Naive thymus-derived CD4-positive, alpha-beta T cell (primary cell): Measurements from ENCODE around the gene HEXIM2. TPM values are rescaled to one million over a fixed set of nuclear protein-coding genes. Genes with fewer than 3 reads are reported as not detected.

ENCODE experiments used
- ATAC-seq: fragments of 150-1000 bp; cut with Tn5 transposase; 2 replicates; pipeline ENCODE4 v1.10.0; 2021; ENCODE audit warnings: mild to moderate bottlenecking, moderate library complexity
- CTCF ChIA-PET: fragments of 350-600 bp; sonication (Branson Sonifier 250); formaldehyde crosslinking; loops from one replicate; lab custom pipeline; 2021; ENCODE audit warnings: antibody characterized with exemption; lab: Charles Lee
- POLR2A ChIA-PET: fragments of 350-600 bp; sonication (Branson Sonifier 250); formaldehyde crosslinking; loops from one replicate; lab custom pipeline; 2021; ENCODE audit warnings: antibody characterized with exemption, inconsistent platforms; lab: Charles Lee
- DNase-seq, 9 donors: peaks; one replicate each; pipeline versions ENCODE4 v3.0.0 to v3.0.0-alpha.2; 2020 to 2022; ENCODE audit warnings: mixed read lengths in 1 of 9
- H3K27ac ChIP-seq: one replicate; pipeline ENCODE4 v1.7.0; 2013; ENCODE audit warnings: mild to moderate bottlenecking, low read depth, low read length, moderate library complexity
- H3K27me3 ChIP-seq, 2 donors: one replicate each; pipeline ENCODE4 v1.7.0; 2013; ENCODE audit warnings: low read length in 2 of 2, mild to moderate bottlenecking in 2 of 2, moderate library complexity in 2 of 2; ENCODE audit not compliant: control insufficient read depth in 2 of 2, insufficient read depth in 2 of 2
- H3K36me3 ChIP-seq, 3 experiments: 1 replicate in 2 of 3; 2 replicates in 1 of 3; pipeline ENCODE4 v1.7.0; 2013; ENCODE audit warnings: low read length in 3 of 3, mild to moderate bottlenecking in 3 of 3, moderate library complexity in 1 of 3; ENCODE audit not compliant: insufficient read depth in 3 of 3, control insufficient read depth in 2 of 3
- H3K4me1 ChIP-seq, 2 donors: one replicate each; pipeline ENCODE4 v1.7.0; 2013; ENCODE audit warnings: low read length in 2 of 2, mild to moderate bottlenecking in 2 of 2, moderate library complexity in 1 of 2; ENCODE audit not compliant: control insufficient read depth in 2 of 2, insufficient read depth in 2 of 2
- H3K4me3 ChIP-seq: 2 replicates; pipeline ENCODE4 v1.7.0; 2013; ENCODE audit warnings: mild to moderate bottlenecking, low read length
- H3K9me3 ChIP-seq, 3 experiments: 1 replicate in 2 of 3; 2 replicates in 1 of 3; pipeline ENCODE4 v1.7.0; 2013; ENCODE audit warnings: low read length in 3 of 3; ENCODE audit not compliant: control insufficient read depth in 2 of 3
- H3K27ac Mint-ChIP-seq, 9 donors: one replicate each; pipeline ENCODE4 v1.8.0; 2020 to 2022; ENCODE audit warnings: mixed read lengths in 9 of 9, mild to moderate bottlenecking in 8 of 9, moderate library complexity in 5 of 9, inconsistent platforms in 2 of 9
- H3K27me3 Mint-ChIP-seq, 5 donors: one replicate each; pipeline ENCODE4 v1.8.0; 2021 to 2022; ENCODE audit warnings: mixed read lengths in 5 of 5, mild to moderate bottlenecking in 1 of 5
- H3K36me3 Mint-ChIP-seq, 5 donors: one replicate each; pipeline ENCODE4 v1.8.0; 2020 to 2022; ENCODE audit warnings: mixed read lengths in 5 of 5, mild to moderate bottlenecking in 3 of 5, inconsistent platforms in 1 of 5
- H3K4me1 Mint-ChIP-seq, 7 donors: one replicate each; pipeline ENCODE4 v1.8.0; 2020 to 2022; ENCODE audit warnings: mixed read lengths in 7 of 7, mild to moderate bottlenecking in 3 of 7, inconsistent platforms in 1 of 7
- H3K4me3 Mint-ChIP-seq, 10 donors: one replicate each; pipeline ENCODE4 v1.8.0; 2020 to 2022; ENCODE audit warnings: mild to moderate bottlenecking in 10 of 10, mixed read lengths in 10 of 10, moderate library complexity in 6 of 10, inconsistent platforms in 2 of 10
- H3K9me3 Mint-ChIP-seq, 11 donors: one replicate each; pipeline ENCODE4 v1.8.0; 2020 to 2022; ENCODE audit warnings: mixed read lengths in 11 of 11, mild to moderate bottlenecking in 4 of 11, inconsistent platforms in 1 of 11, moderate library complexity in 1 of 11
- intact Hi-C, 2 donors: fragments of 100-400 bp; cut with micrococcal nuclease; formaldehyde crosslinking; loops; one replicate each; pipeline ENCODE4 v1.15.1; 2023
- polyA plus RNA-seq, 2 donors: library from polyadenylated mRNA; unstranded; fragments of 300-500 nt; fragmentation: Illumina TruSeq; gene quantifications; one replicate each; pipeline ENCODE4 v1.2.3, GENCODE V29; 2021
- total RNA-seq, 6 experiments: library from RNA in 5 of 6; stranded (reverse) in 5 of 6; gene quantifications; 1 replicate in 5 of 6; 2 replicates in 1 of 6; pipeline ENCODE4 v1.2.3 and lab custom pipeline; 2021 to 2026

Gene HEXIM2
- total and polyA plus RNA-seq, 7 experiments from 2014 or later = 2.2 to 8.2 (median 3.2) TPM

- ChIA-PET CTCF (interaction anchor here (0.6 to 1.1 kb wide), 2 partner anchors 8 to 30 kb away, joined by 3 to 5 read pairs; partner anchors contain the start of gene ACBD4), POLR2A (no interaction called here)
- ATAC-seq (no peak), DNase-seq (no peak)
- peak overlapping the region in 1 of 9 donors; percentile 21 for H3K27ac Mint-ChIP-seq
- H3K27me3 ChIP-seq = no peaks in the 10 kb centered on the region
- H3K4me3 ChIP-seq = no peak overlapping the region
- H3K27me3 Mint-ChIP-seq = peaks cover 0 to 17% (median 0%) of the 10 kb centered on the region in 5 donors
- no peaks in the 10 kb centered on the region for H3K9me3 Mint-ChIP-seq
- no peaks in the 10 kb centered on the region for H3K36me3 Mint-ChIP-seq
- no peaks in the 10 kb centered on the region for H3K9me3 ChIP-seq
- intact Hi-C loops = no loop called here
- H3K4me1 ChIP-seq = no peaks in the 10 kb centered on the region
- peaks cover 0 to 4% (median 0%) of the 10 kb centered on the region in 7 donors for H3K4me1 Mint-ChIP-seq
- H3K36me3 ChIP-seq = no peaks in the 10 kb centered on the region
- H3K4me3 Mint-ChIP-seq = no peak overlapping the region
- H3K27ac ChIP-seq = no peak overlapping the region
These were observed 34.5 kb upstream of the HEXIM2 start for GRCh38 chr17:45127207-45127547.

- H3K27me3 Mint-ChIP-seq = peaks cover 0 to 14% (median 0%) of the 10 kb centered on the region in 5 donors
- peaks cover 0 to 2% (median 0%) of the 10 kb centered on the region in 3 experiments for H3K36me3 ChIP-seq
- POLR2A ChIA-PET = interaction anchor here (13.3 kb wide), 1 partner anchor 21 kb away, joined by 232 read pairs; the partner anchor contains the start of gene HEXIM1
- ATAC-seq (no peak), DNase-seq (no peak)
- no peak overlapping the region for H3K27ac ChIP-seq
- CTCF ChIA-PET = interaction anchor here (0.6 to 1.1 kb wide), 2 partner anchors 8 to 30 kb away, joined by 3 to 5 read pairs; partner anchors contain the start of gene ACBD4
- no peaks in the 10 kb centered on the region for H3K36me3 Mint-ChIP-seq
- H3K4me1 Mint-ChIP-seq = peaks cover 0 to 4% (median 0%) of the 10 kb centered on the region in 7 donors
- no peaks in the 10 kb centered on the region for H3K9me3 Mint-ChIP-seq
- intact Hi-C loops = no loop called here
- H3K27me3 ChIP-seq = no peaks in the 10 kb centered on the region
- no peak overlapping the region for H3K27ac Mint-ChIP-seq
- no peak overlapping the region for H3K4me3 ChIP-seq
- H3K9me3 ChIP-seq = no peaks in the 10 kb centered on the region
- no peak overlapping the region for H3K4me3 Mint-ChIP-seq
- no peaks in the 10 kb centered on the region for H3K4me1 ChIP-seq
These were observed 34.0 kb upstream of the HEXIM2 start for GRCh38 chr17:45127548-45128300.

GRCh38 chr17:45128331-45128730 lies 33.3 kb upstream of the HEXIM2 start:
- Histone ChIP-seq H3K27ac (no peak overlapping the region), H3K36me3 (peaks cover 0 to 7% (median 0%) of the 10 kb centered on the region in 3 experiments), H3K4me1 (no peaks in the 10 kb centered on the region), H3K27me3 (no peaks in the 10 kb centered on the region), H3K9me3 (no peaks in the 10 kb centered on the region), H3K4me3 (no peak overlapping the region)
- POLR2A ChIA-PET = interaction anchor here (13.3 kb wide), 1 partner anchor 20 kb away, joined by 232 read pairs; the partner anchor contains the start of gene HEXIM1
- H3K36me3 Mint-ChIP-seq = no peaks in the 10 kb centered on the region
- no peak overlapping the region for H3K27ac Mint-ChIP-seq
- CTCF ChIA-PET = no interaction called here
- no peak overlapping the region for H3K4me3 Mint-ChIP-seq
- intact Hi-C loops = no loop called here
- no peaks in the 10 kb centered on the region for H3K9me3 Mint-ChIP-seq
- H3K27me3 Mint-ChIP-seq = peaks cover 0 to 10% (median 0%) of the 10 kb centered on the region in 5 donors
- ATAC-seq (no peak), DNase-seq (no peak)
- H3K4me1 Mint-ChIP-seq = peaks cover 0 to 4% (median 0%) of the 10 kb centered on the region in 7 donors

GRCh38 chr17:45128989-45129388 lies 32.7 kb upstream of the HEXIM2 start:
- Histone ChIP-seq H3K36me3 (peaks cover 0 to 7% (median 0%) of the 10 kb centered on the region in 3 experiments), H3K9me3 (no peaks in the 10 kb centered on the region), H3K27me3 (no peaks in the 10 kb centered on the region), H3K4me3 (no peak overlapping the region), H3K27ac (no peak overlapping the region), H3K4me1 (no peaks in the 10 kb centered on the region)
- ChIA-PET POLR2A (interaction anchor here (13.3 kb wide), 1 partner anchor 20 kb away, joined by 232 read pairs; the partner anchor contains the start of gene HEXIM1), CTCF (no interaction called here)
- DNase-seq (no peak), ATAC-seq (no peak)
- Mint-ChIP-seq H3K4me3 (no peak overlapping the region), H3K27me3 (peaks cover 0 to 10% (median 0%) of the 10 kb centered on the region in 5 donors), H3K27ac (no peak overlapping the region), H3K36me3 (no peaks in the 10 kb centered on the region), H3K4me1 (peaks cover 2 to 6% (median 5%) of the 10 kb centered on the region in 7 donors), H3K9me3 (no peaks in the 10 kb centered on the region)
- intact Hi-C loops = no loop called here

GRCh38 chr17:45129426-45129939 lies 32.2 kb upstream of the HEXIM2 start:
- DNase-seq = no peak
- H3K27me3 ChIP-seq = no peaks in the 10 kb centered on the region
- no peaks in the 10 kb centered on the region for H3K9me3 ChIP-seq
- H3K27ac Mint-ChIP-seq = no peak overlapping the region
- H3K4me1 ChIP-seq = no peaks in the 10 kb centered on the region
- ChIA-PET POLR2A (interaction anchor here (13.3 kb wide), 1 partner anchor 19 kb away, joined by 232 read pairs; the partner anchor contains the start of gene HEXIM1), CTCF (interaction anchor here (2.3 kb wide), 1 partner anchor 69 kb away, joined by 7 read pairs; no protein-coding TSS in a partner anchor)
- H3K27ac ChIP-seq = no peak overlapping the region
- intact Hi-C loops = no loop called here
- H3K36me3 ChIP-seq = peaks cover 0 to 7% (median 0%) of the 10 kb centered on the region in 3 experiments
- H3K27me3 Mint-ChIP-seq = peaks cover 0 to 10% (median 0%) of the 10 kb centered on the region in 5 donors
- peaks cover 2 to 6% (median 5%) of the 10 kb centered on the region in 7 donors for H3K4me1 Mint-ChIP-seq
- no peak for ATAC-seq
- H3K9me3 Mint-ChIP-seq = no peaks in the 10 kb centered on the region
- H3K4me3 Mint-ChIP-seq = no peak overlapping the region
- no peak overlapping the region for H3K4me3 ChIP-seq
- no peaks in the 10 kb centered on the region for H3K36me3 Mint-ChIP-seq

GRCh38 chr17:45129940-45130680 lies 31.6 kb upstream of the HEXIM2 start:
- intact Hi-C loops = loop anchor here in 1 of 2 donors (5.0 kb wide), 1 partner anchor 353 kb away; no protein-coding TSS in a partner anchor
- Histone ChIP-seq H3K9me3 (no peaks in the 10 kb centered on the region), H3K4me1 (no peaks in the 10 kb centered on the region), H3K27ac (no peak overlapping the region), H3K36me3 (peaks cover 0 to 7% (median 0%) of the 10 kb centered on the region in 3 experiments), H3K27me3 (no peaks in the 10 kb centered on the region), H3K4me3 (no peak overlapping the region)
- Mint-ChIP-seq H3K27me3 (peaks cover 0 to 10% (median 0%) of the 10 kb centered on the region in 5 donors), H3K4me3 (peak overlapping the region in 4 of 10 donors; percentile 29 to 89 (median 52)), H3K9me3 (no peaks in the 10 kb centered on the region), H3K36me3 (no peaks in the 10 kb centered on the region), H3K27ac (peak overlapping the region in 1 of 9 donors; percentile 37), H3K4me1 (peaks cover 4 to 7% (median 6%) of the 10 kb centered on the region in 7 donors)
- CTCF ChIA-PET = interaction anchor here (2.3 kb wide), 1 partner anchor 68 kb away, joined by 7 read pairs; no protein-coding TSS in a partner anchor
- DNase-seq (no peak), ATAC-seq (no peak)
- POLR2A ChIA-PET = interaction anchor here (13.3 kb wide), 1 partner anchor 18 kb away, joined by 232 read pairs; the partner anchor contains the start of gene HEXIM1
